HG02943 (cell line): ENCODE data around the gene KCNQ2.
"Not testable (repeated sequence)": the region's sequence is repeated elsewhere in the genome, so short reads cannot be mapped to it uniquely, and the experiment has no call there.

Experiments used
- ATAC-seq: cut with Tn5 transposase; IDR thresholded peaks from one replicate; pipeline ENCODE4 v1.9.1; 2021; ENCODE audit warnings: mild to moderate bottlenecking, low read depth, moderate library complexity; ENCODE audit not compliant: unreplicated experiment

The KCNQ2 gene

GRCh38 chr20:63491635-63492230 lies 19.3 kb upstream of the KCNQ2 start:
- no peak for ATAC-seq

- ATAC-seq = no peak
These were observed 18.6 kb upstream of the KCNQ2 start for GRCh38 chr20:63491078-63491477.

DNA sequence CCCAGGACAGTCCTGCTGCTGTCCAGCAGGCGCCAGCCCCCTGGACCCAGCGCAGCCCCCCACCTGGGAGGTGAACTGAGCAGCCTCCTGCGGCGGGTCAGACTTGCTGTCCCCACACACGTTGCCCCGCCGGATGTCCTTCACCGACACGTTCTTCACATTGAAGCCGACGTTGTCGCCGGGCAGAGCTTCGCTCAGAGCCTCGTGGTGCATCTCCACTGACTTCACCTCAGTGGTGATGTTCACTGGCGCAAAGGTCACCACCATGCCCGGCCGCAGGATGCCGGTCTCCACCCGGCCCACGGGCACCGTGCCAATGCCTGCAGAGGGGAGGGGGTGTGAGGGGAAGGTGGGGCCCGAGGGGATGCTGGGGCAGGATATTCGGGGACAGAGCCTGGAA lies 18.0 kb upstream of the KCNQ2 start:
- ATAC-seq = no peak

GRCh38 chr20:63488315-63489251 lies 16.1 kb upstream of the KCNQ2 start:
- no peak for ATAC-seq

DNA sequence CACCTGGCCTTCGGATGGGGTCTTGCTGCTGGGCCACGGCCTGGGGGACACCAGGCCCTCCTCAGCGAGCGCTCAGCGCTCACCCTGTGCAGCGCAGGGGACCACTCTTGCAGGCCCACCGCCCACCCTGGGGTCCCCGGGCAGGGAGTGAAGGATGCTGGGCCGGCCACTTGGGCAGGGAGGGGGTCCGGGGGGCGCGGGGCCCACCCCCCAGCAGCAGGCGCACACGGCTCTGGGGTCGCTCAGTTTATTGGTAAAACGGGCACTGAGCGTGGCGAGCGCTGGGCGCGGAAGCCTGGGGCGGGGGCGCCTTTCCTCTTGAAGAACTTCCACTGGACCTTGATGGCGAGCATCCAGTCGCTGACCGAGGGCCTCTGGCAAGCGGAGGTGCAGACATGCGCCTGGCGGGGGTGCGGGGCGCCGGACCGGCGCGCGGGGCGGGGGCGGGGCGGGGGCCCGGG lies 15.4 kb upstream of the KCNQ2 start:
- ATAC-seq = no peak

- no peak for ATAC-seq
These were observed 14.8 kb upstream of the KCNQ2 start for GRCh38 chr20:63487116-63487764.

DNA sequence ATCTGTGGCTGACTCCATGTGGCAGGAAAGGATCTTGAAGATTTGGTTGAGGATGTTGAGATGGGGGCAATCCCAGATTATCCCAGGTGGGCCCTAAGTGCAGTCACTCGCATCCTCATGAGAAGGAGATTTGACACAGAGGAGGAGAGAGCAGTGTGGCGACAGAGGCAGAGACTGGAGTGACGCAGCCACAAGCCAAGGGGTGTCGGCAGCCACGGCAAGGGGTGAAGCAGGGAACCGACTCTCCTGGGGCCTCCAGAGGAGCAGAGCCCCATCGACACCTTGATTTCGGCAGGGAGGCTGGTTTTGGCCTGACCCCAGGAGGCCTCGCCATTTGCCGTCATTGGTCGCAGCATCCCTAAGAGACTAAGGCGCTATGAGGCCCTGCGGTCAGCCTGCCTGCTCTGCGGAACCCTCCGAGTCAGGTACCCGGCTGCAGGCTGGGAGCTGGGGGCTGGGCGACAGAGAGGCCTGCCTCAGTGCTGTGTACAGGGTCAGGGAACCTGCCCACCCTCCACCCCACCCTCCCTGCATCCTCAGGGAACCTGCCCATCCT lies 13.9 kb upstream of the KCNQ2 start:
- ATAC-seq = no peak

DNA sequence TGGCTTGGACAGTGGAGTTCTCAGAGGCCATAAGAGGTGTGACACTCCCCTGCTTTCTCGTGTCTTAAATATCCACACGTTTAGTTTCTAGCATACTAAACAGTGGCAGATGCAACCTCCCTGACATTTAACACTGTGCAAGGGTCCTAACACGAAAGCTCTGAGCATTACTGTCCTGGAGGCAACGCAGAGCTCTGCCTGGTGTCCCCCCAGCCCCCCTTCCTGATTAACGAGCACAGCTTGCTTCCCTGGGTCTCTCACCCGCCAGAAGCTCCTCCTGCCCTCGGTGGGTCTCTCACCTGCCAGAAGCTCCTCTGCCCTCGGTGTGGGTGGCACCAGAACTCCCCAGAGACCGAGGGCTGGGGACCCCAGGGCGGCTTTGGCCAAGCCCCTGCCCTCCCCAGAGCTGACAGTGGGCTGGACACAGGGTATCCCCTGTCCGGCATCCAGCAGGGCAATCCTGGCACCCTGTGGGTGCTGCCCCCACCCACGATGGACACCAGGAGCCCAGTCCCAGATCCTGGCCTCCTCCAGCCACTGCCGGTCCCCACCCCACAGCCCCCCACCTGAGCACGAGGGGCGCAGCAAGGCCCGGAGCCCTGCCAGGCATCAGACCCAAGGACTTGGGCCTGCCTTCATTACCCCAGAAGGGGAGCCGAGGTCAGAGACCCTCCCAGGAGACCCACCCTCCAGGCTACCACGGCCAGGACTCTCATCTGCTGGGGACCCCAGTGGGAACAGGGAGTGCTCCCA lies 12.4 kb upstream of the KCNQ2 start:
- ATAC-seq = no peak

DNA sequence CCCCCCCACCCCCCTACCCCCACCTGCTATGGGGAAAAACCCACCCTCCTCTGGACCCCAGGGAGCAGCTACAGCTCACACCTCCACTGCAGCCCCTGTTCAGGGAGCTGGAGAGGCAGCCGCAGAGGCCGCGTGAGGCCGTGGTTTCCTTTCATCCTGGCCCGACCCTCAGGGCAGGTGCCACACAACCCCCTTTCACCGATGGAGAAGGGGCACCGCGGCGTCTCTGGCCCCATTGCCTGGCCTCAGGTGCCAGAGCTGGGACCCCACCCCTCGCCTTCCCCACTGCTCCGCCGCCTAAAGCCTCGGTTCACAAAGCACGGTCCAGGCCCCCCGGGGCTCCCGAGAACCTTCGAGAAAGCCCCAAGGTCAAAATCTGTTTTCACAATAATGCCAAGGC lies 11.8 kb upstream of the KCNQ2 start:
- no peak for ATAC-seq

GRCh38 chr20:63483834-63484233 lies 11.4 kb upstream of the KCNQ2 start:
- no peak for ATAC-seq

GRCh38 chr20:63482021-63482587 lies 9.6 kb upstream of the KCNQ2 start:
- no peak for ATAC-seq

- ATAC-seq = no peak
These were observed 9.0 kb upstream of the KCNQ2 start for GRCh38 chr20:63481503-63481902.

DNA sequence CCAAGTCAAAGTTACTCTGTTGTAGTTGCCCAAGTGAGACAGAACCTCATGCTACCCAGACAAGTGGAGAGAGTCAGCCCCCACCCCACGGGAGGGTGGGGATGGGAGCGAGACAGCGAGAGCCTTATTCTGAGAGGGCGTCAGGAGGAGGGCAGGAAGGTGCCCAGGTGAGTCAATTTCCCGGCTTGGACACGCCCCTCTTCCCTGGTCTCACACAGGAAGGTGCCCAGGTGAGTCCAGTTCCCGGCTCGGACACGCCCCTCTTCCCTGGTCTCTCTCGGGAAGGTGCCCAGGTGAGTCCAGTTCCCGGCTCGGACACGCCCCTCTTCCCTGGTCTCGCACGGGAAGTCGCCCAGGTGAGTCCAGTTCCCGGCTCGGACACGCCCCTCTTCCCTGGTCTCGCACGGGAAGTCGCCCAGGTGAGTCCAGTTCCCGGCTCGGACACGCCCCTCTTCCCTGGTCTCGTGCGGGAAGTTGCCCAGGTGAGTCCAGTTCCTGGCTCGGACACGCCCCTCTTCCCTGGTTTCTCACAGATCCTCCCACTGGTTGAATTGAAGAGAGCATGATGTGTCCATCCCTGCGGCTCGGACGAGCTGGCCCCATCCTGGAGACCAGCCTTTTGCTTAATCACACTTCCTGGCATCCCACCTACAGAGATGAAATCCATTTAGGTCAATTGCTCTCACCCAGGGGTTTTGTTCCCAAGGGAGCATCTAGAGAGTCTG lies 7.4 kb upstream of the KCNQ2 start:
- ATAC-seq = not testable (repeated sequence)

GRCh38 chr20:63478346-63479302 lies 6.2 kb upstream of the KCNQ2 start:
- no peak for ATAC-seq

DNA sequence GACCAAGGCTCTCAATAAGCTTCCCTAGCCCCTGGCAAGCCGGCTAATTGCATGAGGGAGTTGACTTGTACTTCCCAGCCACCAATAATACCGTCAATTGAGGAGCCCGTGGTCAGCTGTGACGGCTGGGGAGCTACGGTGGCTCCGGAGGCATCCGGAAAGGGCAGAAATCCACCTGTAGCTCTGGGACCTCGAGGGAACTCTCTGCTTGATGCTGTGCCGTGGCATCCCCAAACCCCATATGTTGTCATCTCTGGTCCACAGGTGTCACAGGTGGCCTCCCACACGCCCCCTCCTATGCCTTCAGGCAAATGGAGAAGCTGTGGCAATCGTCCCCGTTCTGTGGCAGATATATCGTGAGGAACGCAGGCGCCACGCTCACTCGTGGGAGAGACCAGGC lies 5.5 kb upstream of the KCNQ2 start:
- no peak for ATAC-seq

DNA sequence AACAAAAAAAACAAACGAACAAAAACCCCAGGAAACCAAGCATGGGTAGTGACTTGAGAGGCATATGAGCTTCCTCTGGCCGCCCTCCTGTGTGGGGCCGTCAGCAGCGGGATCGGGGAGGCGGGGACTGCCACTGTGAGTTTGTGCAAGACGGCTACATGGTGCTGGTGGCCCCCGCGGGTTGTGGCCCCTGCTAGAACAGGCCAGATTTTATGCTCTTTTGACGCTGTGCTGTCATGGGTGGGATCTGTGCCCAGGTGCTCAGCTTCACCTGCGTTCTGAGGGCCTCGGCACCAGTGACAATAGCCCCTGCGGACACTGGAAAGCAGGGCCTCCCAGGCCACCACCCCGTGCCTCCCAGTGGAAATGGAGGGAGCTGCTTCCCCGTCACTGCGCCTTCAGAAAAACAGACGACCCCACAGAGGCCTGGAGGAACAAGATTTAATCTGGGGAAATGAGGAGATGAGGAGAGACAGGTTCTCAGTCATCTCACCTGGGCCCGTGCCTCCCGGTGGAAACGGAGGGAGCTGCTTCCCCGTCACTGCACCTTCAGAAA lies 4.7 kb upstream of the KCNQ2 start:
- no peak for ATAC-seq

- ATAC-seq = no peak
These were observed 2.8 kb upstream of the KCNQ2 start for GRCh38 chr20:63475209-63475608.
